GM06990 (cell line): ENCODE results near the gene VAV2.

Experiments used
- DNase-seq: peaks from one replicate; pipeline ENCODE4 v3.0.0-alpha.2; 2011; ENCODE audit not compliant: insufficient read length; ENCODE audit errors: extremely low read depth
- H3K27me3 ChIP-seq: replicated peaks from 2 replicates; pipeline ENCODE4 v1.6.0; 2011; ENCODE audit warnings: low read length; ENCODE audit not compliant: control insufficient read depth, insufficient read depth
- H3K36me3 ChIP-seq: 2 replicates; pipeline ENCODE4 v1.5.1; 2011; ENCODE audit warnings: low read length; ENCODE audit not compliant: control insufficient read depth, insufficient read depth
- H3K4me3 ChIP-seq: replicated peaks from 2 replicates; pipeline ENCODE4 v1.5.1; 2011; ENCODE audit warnings: low read depth, mild to moderate bottlenecking, control low read depth, low read length
- CTCF ChIP-seq: IDR thresholded peaks from 2 replicates; pipeline ENCODE4 v1.5.1; 2011; ENCODE audit warnings: low read length, control low read depth, mild to moderate bottlenecking, inconsistent platforms; ENCODE audit not compliant: insufficient read depth, poor library complexity, severe bottlenecking

Gene VAV2

GRCh38 chr9:133828338-133828997 is 163.7 kb downstream of the VAV2 start:
- no peak for DNase-seq
- TF ChIP-seq CTCF = no peak
- H3K27me3 ChIP-seq = no peaks in the 10 kb centered on the region

GRCh38 chr9:133826289-133827085 is 165.6 kb downstream of the VAV2 start:
- TF ChIP-seq CTCF = no peak
- no peak for DNase-seq
- no peak overlapping the region for H3K4me3 ChIP-seq
- peaks cover 4% of the 10 kb centered on the region for H3K36me3 ChIP-seq
- H3K27me3 ChIP-seq = no peaks in the 10 kb centered on the region

More at GRCh38 chr9:133828338-133828997, 163.7 kb downstream of the VAV2 start:
- Histone ChIP-seq H3K4me3 (no peak overlapping the region), H3K36me3 (peaks cover 11% of the 10 kb centered on the region)

GRCh38 chr9:133825555-133826218 is 166.4 kb downstream of the VAV2 start:
- TF ChIP-seq CTCF = no peak
- H3K36me3 ChIP-seq = peaks cover 7% of the 10 kb centered on the region
- no peak overlapping the region for H3K4me3 ChIP-seq
- H3K27me3 ChIP-seq = no peaks in the 10 kb centered on the region
- no peak for DNase-seq

- no peak for TF ChIP-seq CTCF
Measured at GRCh38 chr9:133824802-133825186, 167.3 kb downstream of the VAV2 start.

GRCh38 chr9:133824106-133824801 is 167.9 kb downstream of the VAV2 start:
- no peak for TF ChIP-seq CTCF
- no peaks in the 10 kb centered on the region for H3K27me3 ChIP-seq
- peaks cover 6% of the 10 kb centered on the region for H3K36me3 ChIP-seq
- DNase-seq = no peak
- no peak overlapping the region; the same call in 1 of the 2 replicates for H3K4me3 ChIP-seq

More at GRCh38 chr9:133824802-133825186, 167.3 kb downstream of the VAV2 start:
- peaks cover 6% of the 10 kb centered on the region for H3K36me3 ChIP-seq
- no peak overlapping the region for H3K4me3 ChIP-seq
- DNase-seq = no peak
- no peaks in the 10 kb centered on the region for H3K27me3 ChIP-seq
